ENCODE results near the gene TM4SF18. TPM values are rescaled to one million over a fixed set of nuclear protein-coding genes. Genes with fewer than 3 reads are reported as not detected.

Gene TM4SF18
- total RNA-seq, 1 experiment from 2014 or later = 9.8 TPM

- H2BK120ac ChIP-seq (ENCODE audit: low read depth, low read length, poor library complexity, severe bottlenecking) = no peak overlapping the region
- H3K27ac ChIP-seq (ENCODE audit: insufficient read length, low read depth, low read length) = no peak overlapping the region
- Mint-ChIP-seq H3K27ac (peak overlapping the region; percentile 16 to 96 (median 89)), H3K27me3 (ENCODE audit: low read depth) (no peaks in the 10 kb centered on the region), H3K4me3 (no peak overlapping the region), H3K4me1 (peaks cover 63 to 65% of the 10 kb centered on the region in 2 experiments), H3K9me3 (no peaks in the 10 kb centered on the region), H3K36me3 (ENCODE audit: insufficient read depth in 1 of 3, low read depth in 3 of 3) (no peaks in the 10 kb centered on the region)
- H4K91ac ChIP-seq (ENCODE audit: insufficient read length, low read depth, low read length) = no peak overlapping the region
- no peaks in the 10 kb centered on the region for H4K20me1 ChIP-seq (ENCODE audit: control insufficient read depth, insufficient read depth, insufficient read length)
- peaks cover 5% of the 10 kb centered on the region for H3K4me1 ChIP-seq (ENCODE audit: insufficient read depth, low read length)
- H4K8ac ChIP-seq (replicated peaks; ENCODE audit: insufficient read length, low read depth, low read length) = no peak overlapping the region
- H3K27me3 ChIP-seq (ENCODE audit: insufficient read depth, low read length) = no peaks in the 10 kb centered on the region
- H3K56ac ChIP-seq (ENCODE audit: insufficient read length, low read depth, low read length) = no peak overlapping the region
- no peak for TF ChIP-seq CTCF (conservative IDR thresholded peaks at IDR 0.05)
- no peak overlapping the region for H3K4me2 ChIP-seq (ENCODE audit: insufficient read depth, insufficient read length, low read length)
- H3K4ac ChIP-seq (ENCODE audit: low read depth, low read length) = no peak overlapping the region
- no peaks in the 10 kb centered on the region for H3K79me1 ChIP-seq (ENCODE audit: insufficient read depth, low read depth, low read length, poor library complexity, severe bottlenecking)
- no peak overlapping the region for H3T11ph ChIP-seq (ENCODE audit: low read length)
- H2BK20ac ChIP-seq (ENCODE audit: low read depth, low read length, poor library complexity, severe bottlenecking) = no peak overlapping the region
- no peak overlapping the region for H3K23ac ChIP-seq (ENCODE audit: insufficient read length, low read depth, low read length)
- no peak overlapping the region for H2BK15ac ChIP-seq (ENCODE audit: low read depth, low read length)
- no peak for DNase-seq
- H2BK12ac ChIP-seq (ENCODE audit: insufficient read length, low read depth, low read length) = no peak overlapping the region
- WGBS (ENCODE audit: extremely low coverage, insufficient read length, low lambda C conversion rate) = no CpG with 5 or more reads among the region's 6 CpGs
- no peaks in the 10 kb centered on the region for H3K23me2 ChIP-seq (ENCODE audit: insufficient read length, low read depth, low read length, poor library complexity, severe bottlenecking)
- no peak overlapping the region for H4K5ac ChIP-seq (ENCODE audit: insufficient read length, low read depth, low read length)
- H3K18ac ChIP-seq (ENCODE audit: insufficient read length, low read depth, low read length) = no peak overlapping the region
- no peaks in the 10 kb centered on the region for H3K9me3 ChIP-seq (ENCODE audit: control insufficient read depth, low read depth, low read length)
- no peak overlapping the region for H2AK5ac ChIP-seq (ENCODE audit: insufficient read length, low read length)
- no peaks in the 10 kb centered on the region for H3K79me2 ChIP-seq (ENCODE audit: insufficient read depth, low read length)
- no peak overlapping the region for H3K9ac ChIP-seq (ENCODE audit: extremely low read depth, insufficient read length, low read length)
- H2AFZ ChIP-seq (ENCODE audit: low read length) = no peak overlapping the region
- H2BK5ac ChIP-seq (ENCODE audit: insufficient read length, low read length) = no peak overlapping the region
- no peak overlapping the region for H3K14ac ChIP-seq (ENCODE audit: insufficient read depth, low read length)
These were observed 35.5 kb upstream of the TM4SF18 start for GRCh38 chr3:149368674-149369497.

Data from H9 (cell line).